UCSD-AML1 (cell line): ENCODE data around the gene VPS4A.
"Not testable (repeated sequence)": the region's sequence is repeated elsewhere in the genome, so short reads cannot be mapped to it uniquely, and the experiment has no call there.

ENCODE experiments used
- DNase-seq: peaks from one replicate; lab custom pipeline; 2025; ENCODE audit not compliant: unreplicated experiment; lab: John Stamatoyannopoulos, UW

The VPS4A gene

DNA sequence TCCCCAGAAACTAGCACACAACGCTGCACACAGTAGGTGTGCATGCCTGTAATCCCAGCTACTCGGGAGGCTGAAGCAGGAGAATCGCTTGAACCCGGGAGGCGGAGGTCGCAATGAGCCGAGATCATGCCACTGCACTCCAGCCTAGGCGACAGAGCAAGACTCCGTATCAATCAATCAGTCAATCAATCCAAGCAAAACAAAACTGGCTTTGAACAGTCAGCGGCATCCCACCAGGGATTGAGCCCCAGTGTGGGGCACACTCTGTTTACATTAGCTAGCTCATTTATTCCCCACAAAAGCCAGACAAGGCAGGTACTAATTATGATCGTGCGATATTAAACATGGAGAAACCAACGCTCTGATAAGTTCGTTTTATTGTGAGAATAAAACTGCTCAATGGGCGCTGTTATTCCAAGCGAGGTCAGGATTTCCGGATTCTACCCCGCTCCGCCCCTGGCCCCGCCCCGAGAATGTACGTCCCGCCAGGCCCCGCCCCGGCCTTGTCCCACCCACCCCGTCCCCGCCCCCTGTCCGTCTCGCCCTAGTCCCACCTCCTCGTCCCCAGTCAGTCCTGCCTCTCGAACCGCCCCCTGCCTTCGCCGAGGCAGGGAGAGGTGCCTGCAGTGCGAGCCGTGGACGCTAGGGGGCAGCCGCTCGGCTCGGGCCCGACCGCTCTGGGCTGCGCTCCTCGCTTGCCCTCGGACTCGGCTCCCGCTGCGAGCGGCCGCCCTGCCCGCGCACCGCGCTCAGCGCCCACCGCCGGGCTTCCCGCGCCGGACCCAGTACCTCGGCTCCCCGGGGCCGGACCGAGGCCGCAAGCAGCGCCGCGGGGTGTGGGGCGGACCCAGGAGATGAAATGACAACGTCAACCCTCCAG is at the start of gene VPS4A:
Gene VPS4A (plus strand): TSS at position 698 of the 880 bp plus-strand sequence. CDS start 162 bp downstream, at position 860.
- DNase-seq = peak; percentile 97

DNA sequence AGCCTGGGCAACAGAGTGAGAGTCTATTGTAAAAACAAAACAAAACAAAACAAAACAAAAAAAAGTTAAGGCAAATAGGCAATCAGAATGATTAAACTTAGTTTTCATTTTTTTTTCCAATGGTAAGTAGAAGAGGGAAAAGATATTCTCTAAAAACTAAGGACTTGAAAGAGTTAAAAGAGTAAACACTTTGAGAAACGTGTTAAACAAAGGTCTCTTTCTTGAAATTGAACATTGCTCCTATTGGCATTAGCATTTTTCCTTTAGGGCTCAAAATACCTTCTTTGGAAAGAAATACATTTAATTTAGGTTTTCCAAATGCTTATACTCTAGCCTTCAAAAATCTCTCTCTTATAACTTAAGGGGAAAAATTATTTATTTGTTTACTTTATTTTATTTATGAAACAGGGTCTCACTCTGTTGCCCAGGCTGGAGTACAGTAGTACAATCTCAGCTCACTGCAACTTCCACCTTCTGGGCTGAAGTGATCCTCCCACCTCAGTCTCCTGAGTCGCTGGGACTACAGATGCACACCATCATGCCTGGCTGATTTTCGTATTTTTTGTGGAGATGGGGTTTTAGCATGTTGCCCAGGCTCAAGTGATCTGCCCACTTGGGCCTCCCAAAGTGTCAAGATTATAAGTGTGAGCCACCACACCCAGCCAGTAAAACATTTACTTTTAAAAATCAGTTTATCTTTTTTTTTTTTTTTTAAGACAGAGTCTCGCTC is 44.7 kb upstream of the VPS4A start:
- DNase-seq = no peak

GRCh38 chr16:69267633-69268032 is 43.5 kb upstream of the VPS4A start:
- no peak for DNase-seq

DNA sequence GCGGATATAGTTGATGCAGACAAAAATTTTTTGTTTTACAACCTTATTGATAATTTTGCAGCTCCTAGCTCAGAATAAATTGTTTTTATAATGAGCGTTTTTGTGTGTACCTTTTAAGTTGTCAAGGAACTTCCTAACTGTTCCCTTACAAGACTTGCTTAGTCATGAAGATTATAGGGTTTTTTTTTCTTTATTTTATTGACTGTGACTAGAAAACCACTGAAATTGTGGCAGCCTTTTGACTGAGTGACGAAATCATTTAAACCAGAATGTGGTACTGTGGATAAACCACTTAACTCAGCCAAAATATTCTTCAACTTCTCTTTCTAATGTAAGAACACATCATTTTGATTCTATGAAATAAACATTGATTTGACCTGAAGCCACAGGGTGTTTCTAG is 40.8 kb upstream of the VPS4A start:
- DNase-seq = no peak

GRCh38 chr16:69270831-69271230 is 40.3 kb upstream of the VPS4A start:
- no peak for DNase-seq

- DNase-seq = no peak
These were observed 38.1 kb upstream of the VPS4A start for GRCh38 chr16:69273009-69273408.

GRCh38 chr16:69274699-69275235 is 36.4 kb upstream of the VPS4A start:
- DNase-seq = no peak

DNA sequence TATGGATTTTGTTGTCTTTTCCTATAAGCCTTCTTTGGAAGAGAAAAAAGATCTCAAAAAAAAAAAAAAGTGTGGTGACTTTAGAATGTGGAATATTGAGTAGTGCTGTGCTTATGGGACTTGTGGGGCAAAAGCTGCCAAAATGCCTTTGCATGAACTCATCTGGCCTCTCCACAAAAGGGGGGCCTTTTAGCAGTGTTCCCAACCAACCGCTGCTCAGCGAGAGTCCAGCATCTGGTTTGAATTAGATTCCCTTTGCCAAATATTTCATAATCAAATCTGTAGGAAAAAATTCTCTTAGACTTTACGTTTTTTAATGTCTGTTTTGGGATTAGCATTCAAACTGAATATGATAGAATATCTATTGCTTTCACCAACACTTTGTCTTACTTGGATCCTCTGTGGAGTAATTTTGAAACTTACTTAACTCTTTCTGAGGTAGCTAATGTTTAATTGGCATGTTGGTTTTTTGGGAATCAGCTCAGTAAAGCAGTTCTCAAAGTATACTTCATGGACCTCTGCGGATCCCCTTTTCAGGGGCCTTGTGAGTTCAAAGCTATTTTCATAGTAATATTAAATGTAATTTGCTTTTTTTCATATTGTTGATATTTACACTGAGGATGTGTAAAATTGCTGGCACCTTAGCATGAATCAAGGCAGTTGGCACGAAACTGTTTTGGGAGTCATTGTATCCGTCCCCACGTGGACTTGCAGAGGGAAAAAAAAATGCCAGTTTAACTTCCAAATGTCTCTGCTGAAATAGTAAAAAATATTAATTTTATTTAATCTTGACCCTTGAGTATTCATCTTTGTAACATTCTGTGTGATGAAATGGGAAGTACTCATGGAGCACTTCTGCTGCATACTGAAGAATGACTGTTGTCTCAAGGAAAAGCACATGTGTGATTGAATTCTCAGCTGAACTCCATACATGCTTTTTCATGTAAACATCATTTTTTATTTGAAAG is 34.7 kb upstream of the VPS4A start:
- DNase-seq = no peak

DNA sequence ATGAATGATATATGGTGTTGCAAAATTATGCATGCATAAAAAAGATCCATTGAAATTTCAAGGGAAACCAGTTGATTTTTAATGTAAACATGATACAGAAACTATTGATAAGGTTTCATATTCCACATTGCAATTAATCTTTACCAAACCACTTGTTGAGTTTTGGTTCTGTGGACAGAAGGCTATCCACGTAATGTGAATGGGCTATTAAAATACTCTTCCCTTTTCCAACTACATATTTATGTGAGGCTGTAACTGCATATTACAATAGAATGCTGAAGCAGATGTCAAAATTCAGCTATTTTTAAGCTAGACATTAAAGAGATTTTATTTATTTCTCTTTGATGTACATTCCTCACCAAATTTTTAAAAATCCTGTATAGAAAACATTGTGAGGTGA is 33.7 kb upstream of the VPS4A start:
- DNase-seq = no peak

GRCh38 chr16:69283851-69284250 is 27.3 kb upstream of the VPS4A start:
- no peak for DNase-seq

- DNase-seq = no peak
These were observed 25.9 kb upstream of the VPS4A start for GRCh38 chr16:69285240-69285639.

DNA sequence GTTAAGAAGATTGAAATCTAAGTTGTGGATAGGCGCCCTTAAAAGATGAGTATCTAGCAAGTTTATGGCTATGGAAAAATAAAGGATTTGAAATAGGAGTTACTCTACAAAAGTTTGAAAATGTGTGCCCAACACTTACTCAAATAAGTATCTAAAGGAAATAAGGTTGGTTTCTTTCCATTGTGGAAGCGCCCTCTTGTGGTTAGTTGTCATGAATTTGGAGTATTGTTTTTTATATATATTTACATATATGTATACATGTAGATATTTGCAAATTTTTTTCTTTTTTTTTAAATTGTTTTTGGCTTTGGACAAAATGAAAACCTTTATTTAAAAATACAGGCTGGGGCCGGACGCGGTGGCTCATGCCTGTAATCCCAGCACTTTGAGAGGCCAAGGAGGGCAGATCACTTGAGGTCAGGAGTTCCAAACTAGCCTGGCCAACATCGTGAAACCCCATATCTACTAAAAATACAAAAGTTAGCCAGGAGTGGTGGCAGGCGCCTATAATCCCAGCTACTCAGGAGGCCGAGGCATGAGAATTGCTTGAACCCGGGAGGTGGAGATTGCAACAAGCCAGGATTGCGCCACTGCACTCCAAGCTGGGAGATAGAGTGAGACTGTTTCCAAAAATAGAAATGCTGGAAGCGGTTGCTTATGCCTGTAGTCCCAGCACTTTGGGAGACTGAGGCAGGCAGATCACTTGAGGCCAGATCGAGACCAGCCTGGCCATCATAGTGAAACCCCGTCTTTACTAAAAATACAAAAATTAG is 24.0 kb upstream of the VPS4A start:
- DNase-seq = no peak

GRCh38 chr16:69291657-69292056 is 19.5 kb upstream of the VPS4A start:
- not testable (repeated sequence) for DNase-seq

DNA sequence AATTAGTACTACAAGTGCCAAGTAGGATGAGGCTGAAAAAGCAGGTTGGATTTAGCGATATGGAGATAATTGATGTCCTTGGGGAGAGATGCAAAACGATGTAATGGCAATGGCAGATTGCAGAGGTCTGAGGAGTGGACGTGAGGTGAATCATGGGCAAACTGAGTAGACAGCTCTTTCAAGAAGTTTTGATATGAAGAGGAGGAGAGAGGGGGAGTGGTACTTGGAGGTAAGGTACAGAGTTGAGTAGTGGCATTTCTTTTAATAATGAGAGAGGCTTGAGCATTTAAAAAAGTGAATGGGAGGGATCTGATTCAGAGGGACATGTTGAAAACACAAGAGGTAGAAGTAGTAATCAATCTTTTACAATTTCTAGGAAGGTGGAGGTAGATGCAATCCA is 17.7 kb upstream of the VPS4A start:
- DNase-seq = no peak

GRCh38 chr16:69294051-69294450 is 17.1 kb upstream of the VPS4A start:
- DNase-seq = no peak

DNA sequence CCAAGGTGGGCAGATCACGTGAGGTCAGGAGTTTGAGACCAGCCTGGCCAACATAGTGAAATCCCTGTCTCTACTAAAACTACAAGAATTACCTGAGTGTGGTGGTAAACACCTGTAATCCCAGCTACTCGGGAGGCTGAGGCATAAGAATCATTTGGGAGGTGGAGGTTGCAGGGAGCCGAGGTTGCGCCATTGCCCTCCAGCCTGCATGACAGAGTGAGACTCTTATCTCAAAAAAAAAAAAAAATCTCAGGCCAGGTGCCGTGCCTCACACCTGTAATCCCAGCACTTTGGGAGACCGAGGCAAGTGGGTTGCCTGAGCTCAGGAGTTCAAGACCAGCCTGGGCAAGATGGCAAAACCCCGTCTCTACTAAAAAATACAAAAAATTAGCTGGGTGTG is 14.4 kb upstream of the VPS4A start:
- not testable (repeated sequence) for DNase-seq

DNA sequence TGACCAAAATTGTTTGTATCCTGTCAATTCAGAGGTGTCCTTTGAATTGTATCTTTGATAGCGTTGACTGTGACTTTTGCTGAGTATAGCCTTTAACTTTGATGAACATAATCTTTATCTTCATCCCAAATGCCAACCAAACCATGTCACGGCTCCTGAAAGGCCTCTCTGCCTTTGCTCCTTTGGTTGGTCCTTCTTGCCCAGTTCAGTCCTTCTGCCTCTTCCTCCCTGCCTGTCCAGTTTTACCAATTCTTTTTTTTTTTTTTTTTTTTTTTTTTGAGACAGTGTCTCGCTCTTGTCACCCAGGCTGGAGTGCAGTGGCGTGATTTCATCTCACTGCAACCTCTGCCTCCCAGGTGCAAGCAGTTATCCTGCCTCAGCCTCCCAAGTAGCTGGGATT is 12.9 kb upstream of the VPS4A start:
- DNase-seq = no peak

DNA sequence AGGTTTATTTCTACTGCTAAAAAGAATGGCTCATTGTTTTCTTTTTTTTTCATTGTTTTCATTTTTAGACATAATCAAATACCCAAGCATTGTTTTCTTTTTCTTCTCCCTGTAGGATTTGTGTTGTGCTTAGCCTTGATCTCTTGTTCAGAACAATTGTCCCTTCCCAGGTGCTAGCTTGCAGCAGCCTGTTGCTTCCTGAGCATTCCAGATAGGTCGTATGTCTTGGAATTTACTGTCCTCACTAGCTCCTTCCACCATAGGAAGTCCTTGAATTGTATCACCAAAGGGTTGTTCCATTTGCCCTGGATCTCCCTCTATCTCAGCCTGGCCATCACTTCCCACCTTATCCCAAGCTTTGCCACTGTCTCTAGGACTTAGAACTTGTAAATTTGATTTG is 10.0 kb upstream of the VPS4A start:
- no peak for DNase-seq

GRCh38 chr16:69301861-69302260 is 9.3 kb upstream of the VPS4A start:
- no peak for DNase-seq

- DNase-seq = no peak
These were observed 8.8 kb upstream of the VPS4A start for GRCh38 chr16:69302301-69302700.
